CD14-positive monocyte (primary cell): ENCODE measurements around the gene CLASP1. TPM values are rescaled to one million over a fixed set of nuclear protein-coding genes. Genes with fewer than 3 reads are reported as not detected.

Experiments used
- DNase-seq, 3 donors: peaks; one replicate each; pipeline ENCODE4 v3.0.0-alpha.2; 2011 to 2022
- H2AFZ ChIP-seq: 2 replicates; pipeline ENCODE4 v1.6.0; 2012; ENCODE audit warnings: mild to moderate bottlenecking, low read depth, low read length, inconsistent platforms; ENCODE audit not compliant: insufficient read depth, poor library complexity, severe bottlenecking
- H3K27ac ChIP-seq, 2 donors: 1 replicate in 1 of 2; 2 replicates in 1 of 2; pipeline ENCODE4 v1.5.1; 2012 to 2013; ENCODE audit warnings: low read length in 2 of 2, control low read depth in 1 of 2, inconsistent platforms in 1 of 2, low read depth in 1 of 2, mild to moderate bottlenecking in 1 of 2
- H3K27me3 ChIP-seq, 2 donors: one replicate each; pipeline versions ENCODE4 v1.6.0 to v1.6.1; 2011 to 2013; ENCODE audit warnings: low read length in 2 of 2; ENCODE audit not compliant: control insufficient read depth in 2 of 2, insufficient read depth in 2 of 2
- H3K36me3 ChIP-seq, 2 donors: replicated peaks in 1 of 2; 1 replicate in 1 of 2; 2 replicates in 1 of 2; pipeline versions ENCODE4 v1.5.1 to v1.6.1; 2012 to 2013; ENCODE audit warnings: low read length in 2 of 2, control low read depth in 1 of 2, inconsistent platforms in 1 of 2, mild to moderate bottlenecking in 1 of 2; ENCODE audit not compliant: insufficient read depth in 2 of 2, control insufficient read depth in 1 of 2
- H3K4me1 ChIP-seq, 2 donors: 1 replicate in 1 of 2; 2 replicates in 1 of 2; pipeline versions ENCODE4 v1.5.1 to v1.6.1; 2012 to 2013; ENCODE audit warnings: low read length in 2 of 2, control low read depth in 1 of 2, inconsistent platforms in 1 of 2, mild to moderate bottlenecking in 1 of 2, moderate library complexity in 1 of 2; ENCODE audit not compliant: insufficient read depth in 2 of 2, control insufficient read depth in 1 of 2
- H3K4me2 ChIP-seq: replicated peaks from 2 replicates; pipeline ENCODE3; 2012; ENCODE audit warnings: low read length, moderate library complexity, mild to moderate bottlenecking; ENCODE audit not compliant: poor library complexity, severe bottlenecking; ENCODE audit errors: extremely low read depth
- H3K4me3 ChIP-seq, 3 experiments: fragments of 200-600 bp in 1 of 3; sonication (generic) in 1 of 3; replicated peaks in 1 of 3; 1 replicate in 2 of 3; 2 replicates in 1 of 3; pipeline ENCODE4 v1.5.1; 2011 to 2013; ENCODE audit warnings: low read length in 3 of 3, mild to moderate bottlenecking in 3 of 3, control low read depth in 2 of 3, low read depth in 2 of 3, inconsistent platforms in 1 of 3, moderate library complexity in 1 of 3
- H3K79me2 ChIP-seq: 2 replicates; pipeline ENCODE4 v1.6.0; 2012; ENCODE audit warnings: mild to moderate bottlenecking, control low read depth, inconsistent platforms, low read length, moderate library complexity; ENCODE audit not compliant: insufficient read depth
- H3K9ac ChIP-seq: 2 replicates; pipeline ENCODE4 v1.6.0; 2017; ENCODE audit warnings: low read length, mild to moderate bottlenecking; ENCODE audit not compliant: insufficient read depth, poor library complexity, severe bottlenecking
- H3K9me3 ChIP-seq, 2 donors: replicated peaks in 1 of 2; 1 replicate in 1 of 2; 2 replicates in 1 of 2; pipeline versions ENCODE4 v1.5.1 to v1.6.1; 2012 to 2013; ENCODE audit warnings: low read length in 2 of 2, control low read depth in 1 of 2; ENCODE audit not compliant: control insufficient read depth in 1 of 2, insufficient read depth in 1 of 2
- H4K20me1 ChIP-seq: 2 replicates; pipeline ENCODE4 v1.6.0; 2012; ENCODE audit warnings: mild to moderate bottlenecking, low read length, control low read depth, moderate library complexity; ENCODE audit not compliant: insufficient read depth
- H3K27ac Mint-ChIP-seq, 7 donors: one replicate each; pipeline ENCODE4 v1.8.0; 2020; ENCODE audit warnings: mild to moderate bottlenecking in 7 of 7, mixed read lengths in 7 of 7, moderate library complexity in 6 of 7, inconsistent platforms in 2 of 7
- H3K27me3 Mint-ChIP-seq, 3 donors: one replicate each; pipeline ENCODE4 v1.8.0; 2021 to 2022; ENCODE audit warnings: low read depth in 3 of 3, mild to moderate bottlenecking in 3 of 3, mixed read lengths in 3 of 3, moderate library complexity in 3 of 3, inconsistent platforms in 1 of 3
- H3K36me3 Mint-ChIP-seq, 2 donors: one replicate each; pipeline ENCODE4 v1.8.0; 2020; ENCODE audit warnings: mixed read lengths in 2 of 2, inconsistent platforms in 1 of 2, mild to moderate bottlenecking in 1 of 2
- H3K4me1 Mint-ChIP-seq: one replicate; pipeline ENCODE4 v1.8.0; 2020; ENCODE audit warnings: mild to moderate bottlenecking, mixed read lengths
- H3K4me3 Mint-ChIP-seq, 2 donors: one replicate each; pipeline ENCODE4 v1.8.0; 2020; ENCODE audit warnings: mild to moderate bottlenecking in 2 of 2, mixed read lengths in 2 of 2, moderate library complexity in 1 of 2
- H3K9me3 Mint-ChIP-seq, 7 donors: one replicate each; pipeline ENCODE4 v1.8.0; 2020 to 2022; ENCODE audit warnings: mixed read lengths in 7 of 7, mild to moderate bottlenecking in 6 of 7, moderate library complexity in 6 of 7, inconsistent platforms in 2 of 7
- CTCF ChIP-seq: fragments of 200-600 bp; IDR thresholded peaks from one replicate; pipeline ENCODE4 v1.8.0; 2022; ENCODE audit warnings: antibody characterized with exemption, mild to moderate bottlenecking
- WGBS: methylation state at CpG from one replicate; pipeline ENCODE4 v1.1.5; 2013; ENCODE audit warnings: missing lambda C conversion rate; ENCODE audit not compliant: insufficient coverage; 5-methylcytosine and 5-hydroxymethylcytosine counted together
- intact Hi-C, 2 donors: fragments of 100-400 bp; cut with micrococcal nuclease; formaldehyde crosslinking; loops; one replicate each; pipeline versions ENCODE4 v1.15.0 to v1.15.1; 2023
- polyA plus RNA-seq, 3 donors: library from polyadenylated mRNA; depleted of rRNA in 1 of 3; unstranded in 2 of 3; stranded (reverse) in 1 of 3; fragments of 300-500 nt in 2 of 3; fragments of >200 nt in 1 of 3; fragmentation: Illumina TruSeq in 2 of 3; gene quantifications; 1 replicate in 2 of 3; 2 replicates in 1 of 3; pipeline ENCODE4 v1.2.3, GENCODE V29; 2012 to 2021

CLASP1 gene
- polyA plus RNA-seq, 3 donors: 4.8 to 8.1 (median 7.6) TPM

GRCh38 chr2:121451398-121451797 lies 197.9 kb downstream of the CLASP1 start:
- Mint-ChIP-seq H3K27ac (no peak overlapping the region), H3K36me3 (peaks cover 84 to 88% of the 10 kb centered on the region in 2 donors), H3K27me3 (peaks cover 0 to 2% (median 0%) of the 10 kb centered on the region in 3 donors), H3K9me3 (no peaks in the 10 kb centered on the region), H3K4me3 (no peak overlapping the region), H3K4me1 (no peaks in the 10 kb centered on the region)
- H3K79me2 ChIP-seq: no peaks in the 10 kb centered on the region
- intact Hi-C loops: no loop called here
- no peaks in the 10 kb centered on the region for H3K27me3 ChIP-seq
- no peaks in the 10 kb centered on the region for H4K20me1 ChIP-seq
- H3K36me3 ChIP-seq: peaks cover 78 to 100% of the 10 kb centered on the region in 2 donors
- no peak overlapping the region for H3K4me2 ChIP-seq
- H3K4me3 ChIP-seq: no peak overlapping the region
- no peak overlapping the region for H3K9ac ChIP-seq
- 100% methylated on average over 3 of the region's 4 CpGs for WGBS
- no peak overlapping the region for H3K27ac ChIP-seq
- H2AFZ ChIP-seq: no peak overlapping the region
- no peak for DNase-seq
- H3K9me3 ChIP-seq: no peaks in the 10 kb centered on the region
- TF ChIP-seq CTCF: no peak
- H3K4me1 ChIP-seq: no peaks in the 10 kb centered on the region

- Histone ChIP-seq H3K27ac (no peak overlapping the region), H3K36me3 (peaks cover 80 to 100% of the 10 kb centered on the region in 2 donors), H3K79me2 (no peaks in the 10 kb centered on the region), H3K9ac (no peak overlapping the region), H3K4me3 (no peak overlapping the region), H3K9me3 (no peaks in the 10 kb centered on the region), H3K4me2 (no peak overlapping the region), H3K4me1 (no peaks in the 10 kb centered on the region), H3K27me3 (no peaks in the 10 kb centered on the region), H4K20me1 (no peaks in the 10 kb centered on the region), H2AFZ (no peak overlapping the region)
- Mint-ChIP-seq H3K4me3 (no peak overlapping the region), H3K27ac (peak overlapping the region in 1 of 7 donors; percentile 70), H3K27me3 (peaks cover 0 to 2% (median 0%) of the 10 kb centered on the region in 3 donors), H3K4me1 (no peaks in the 10 kb centered on the region), H3K36me3 (peaks cover 84 to 89% of the 10 kb centered on the region in 2 donors), H3K9me3 (no peaks in the 10 kb centered on the region)
- intact Hi-C loops: no loop called here
- no peak for DNase-seq
- WGBS: 83% methylated on average over 1 of the region's 4 CpGs
- TF ChIP-seq CTCF: no peak
Measured at GRCh38 chr2:121450301-121450700, 199.0 kb downstream of the CLASP1 start.
